IMR-90 (cell line): ENCODE data around the gene DCAF10. TPM values are rescaled to one million over a fixed set of nuclear protein-coding genes. Genes with fewer than 3 reads are reported as not detected.

Experiments used
- ATAC-seq: fragments of 200-7000 bp; cut with Tn5 transposase; 2 replicates; pipeline ENCODE4 v1.9.1; 2020; ENCODE audit warnings: low read depth, mild to moderate bottlenecking, moderate library complexity
- BruUV-seq: library from RNA; stranded (reverse); fragments of 400-500 nt; replicated peaks from 2 replicates; lab custom pipeline; 2021; lab: Mats Ljungman, UMichigan
- CTCF ChIA-PET: fragments of 300-600 bp; formaldehyde crosslinking; extraction: SDS; loops from one replicate; lab custom pipeline; 2021; ENCODE audit warnings: antibody characterized with exemption; lab: Yijun Ruan, JAX
- POLR2A ChIA-PET: fragments of 300-600 bp; sonication (Branson Sonifier 250); formaldehyde crosslinking; loops from one replicate; lab custom pipeline; 2022; ENCODE audit warnings: antibody characterized with exemption; ENCODE audit not compliant: unreplicated experiment; lab: Charles Lee
- DNase-seq: peaks from one replicate; pipeline ENCODE4 v3.0.0; 2013
- H2AFZ ChIP-seq: replicated peaks from 2 replicates; pipeline ENCODE3; 2013; ENCODE audit warnings: low read length, mild to moderate bottlenecking; ENCODE audit not compliant: poor library complexity
- H2AK5ac ChIP-seq: 2 replicates; pipeline ENCODE4 v1.6.1; 2013; ENCODE audit warnings: low read depth, low read length, inconsistent platforms
- H2AK9ac ChIP-seq: replicated peaks from 2 replicates; pipeline ENCODE3; 2013; ENCODE audit warnings: mild to moderate bottlenecking, low read depth, low read length, moderate library complexity; ENCODE audit not compliant: poor library complexity
- H2BK120ac ChIP-seq: 2 replicates; pipeline ENCODE4 v1.6.1; 2013; ENCODE audit warnings: low read depth, low read length, inconsistent platforms
- H2BK15ac ChIP-seq: 3 replicates; pipeline ENCODE4 v1.6.1; 2013; ENCODE audit warnings: low read depth, low read length, inconsistent platforms
- H2BK20ac ChIP-seq: 2 replicates; pipeline ENCODE4 v1.6.1; 2013; ENCODE audit warnings: low read depth, mild to moderate bottlenecking, inconsistent platforms, low read length, moderate library complexity
- H2BK5ac ChIP-seq: 2 replicates; pipeline ENCODE4 v1.6.1; 2013; ENCODE audit warnings: mild to moderate bottlenecking, low read depth, low read length, inconsistent platforms; ENCODE audit not compliant: poor library complexity, severe bottlenecking
- H3K14ac ChIP-seq: replicated peaks from 2 replicates; pipeline ENCODE4 v1.6.1; 2013; ENCODE audit warnings: low read depth, low read length, inconsistent platforms
- H3K18ac ChIP-seq: 2 replicates; pipeline ENCODE4 v1.6.1; 2013; ENCODE audit warnings: low read depth, low read length, control low read depth
- H3K23ac ChIP-seq: 2 replicates; pipeline ENCODE4 v1.6.1; 2013; ENCODE audit warnings: low read depth, low read length, inconsistent platforms
- H3K27ac ChIP-seq: 2 replicates; pipeline ENCODE4 v1.5.1; 2013; ENCODE audit warnings: mild to moderate bottlenecking, control low read depth, low read length; ENCODE audit not compliant: insufficient read depth
- H3K27me3 ChIP-seq: 2 replicates; pipeline ENCODE4 v1.6.1; 2013; ENCODE audit warnings: low read length; ENCODE audit not compliant: control insufficient read depth, insufficient read depth
- H3K36me3 ChIP-seq: 2 replicates; pipeline ENCODE4 v1.6.1; 2013; ENCODE audit warnings: low read length, mixed read lengths; ENCODE audit not compliant: control insufficient read depth, insufficient read depth
- H3K4ac ChIP-seq: 2 replicates; pipeline ENCODE4 v1.6.1; 2013; ENCODE audit warnings: low read depth, low read length, inconsistent platforms
- H3K4me1 ChIP-seq: 2 replicates; pipeline ENCODE4 v1.6.1; 2013; ENCODE audit warnings: low read length, mixed read lengths; ENCODE audit not compliant: control insufficient read depth, insufficient read depth
- H3K4me2 ChIP-seq: 2 replicates; pipeline ENCODE4 v1.6.1; 2013; ENCODE audit warnings: low read depth, mild to moderate bottlenecking, control low read depth, low read length, moderate library complexity
- H3K4me3 ChIP-seq: 2 replicates; pipeline ENCODE4 v1.5.1; 2013; ENCODE audit warnings: low read depth, mild to moderate bottlenecking, control low read depth, low read length, moderate library complexity; ENCODE audit not compliant: insufficient read depth
- H3K56ac ChIP-seq: 2 replicates; pipeline ENCODE4 v1.6.1; 2013; ENCODE audit warnings: low read length, inconsistent platforms; ENCODE audit not compliant: insufficient read depth; ENCODE audit errors: extremely low read depth
- H3K79me1 ChIP-seq, 2 experiments: 2 replicates each; pipeline ENCODE4 v1.6.1; 2013; ENCODE audit warnings: low read length in 2 of 2, inconsistent platforms in 1 of 2, low read depth in 1 of 2
- H3K9ac ChIP-seq: 2 replicates; pipeline ENCODE4 v1.6.1; 2013; ENCODE audit warnings: low read depth, low read length, control low read depth
- H3K9me1 ChIP-seq: 2 replicates; pipeline ENCODE4 v1.6.1; 2013; ENCODE audit warnings: low read length, inconsistent platforms; ENCODE audit not compliant: insufficient read depth
- H3K9me3 ChIP-seq: 2 replicates; pipeline ENCODE4 v1.6.1; 2013; ENCODE audit warnings: low read length; ENCODE audit not compliant: control insufficient read depth, insufficient read depth
- H4K20me1 ChIP-seq: 2 replicates; pipeline ENCODE4 v1.6.1; 2013; ENCODE audit warnings: low read length, inconsistent platforms; ENCODE audit not compliant: insufficient read depth
- H4K5ac ChIP-seq: 2 replicates; pipeline ENCODE4 v1.6.1; 2013; ENCODE audit warnings: mild to moderate bottlenecking, low read depth, low read length, control low read depth
- H4K8ac ChIP-seq, 2 experiments: 2 replicates each; pipeline ENCODE4 v1.6.1; 2013; ENCODE audit warnings: low read depth in 2 of 2, low read length in 2 of 2, control low read depth in 1 of 2, inconsistent platforms in 1 of 2
- H4K91ac ChIP-seq: 2 replicates; pipeline ENCODE4 v1.6.1; 2013; ENCODE audit warnings: low read depth, low read length, inconsistent platforms; ENCODE audit not compliant: insufficient read depth
- BHLHE40 ChIP-seq: fragments of 150-350 bp; IDR thresholded peaks from 2 replicates; pipeline ENCODE4 v1.6.1; 2016; ENCODE audit warnings: mild to moderate bottlenecking, low read depth, low read length
- CEBPB ChIP-seq: IDR thresholded peaks from 2 replicates; pipeline ENCODE4 v1.6.1; 2012; ENCODE audit warnings: low read depth, low read length, improper control_type of control experiment
- CHD1 ChIP-seq: IDR thresholded peaks from 2 replicates; pipeline ENCODE4 v1.6.1; 2012; ENCODE audit warnings: low read depth, low read length, improper control_type of control experiment
- ELK1 ChIP-seq: fragments of 150-350 bp; IDR thresholded peaks from 2 replicates; pipeline ENCODE4 v1.6.1; 2016; ENCODE audit warnings: low read depth, mild to moderate bottlenecking, low read length, moderate library complexity, borderline replicate concordance
- MAZ ChIP-seq: IDR thresholded peaks from 2 replicates; pipeline ENCODE4 v1.6.1; 2012; ENCODE audit warnings: low read depth, mild to moderate bottlenecking, low read length, improper control_type of control experiment, moderate library complexity, borderline replicate concordance
- RAD21 ChIP-seq: IDR thresholded peaks from 2 replicates; pipeline ENCODE4 v1.6.1; 2012; ENCODE audit warnings: low read length, improper control_type of control experiment
- WGBS, 2 experiments: methylation state at CpG; one replicate each; pipeline versions ENCODE4 v1.1.5 to v1.1.7; 2013; ENCODE audit warnings: missing lambda C conversion rate in 2 of 2; ENCODE audit not compliant: insufficient read length in 1 of 2; ENCODE audit errors: extremely low coverage in 2 of 2; 5-methylcytosine and 5-hydroxymethylcytosine counted together
- dilution Hi-C: fragments of 300-500 bp; cut with HindIII; formaldehyde crosslinking; loops from one replicate; pipeline ENCODE4 v1.14.3; 2018; ENCODE audit warnings: low sequenced_read_pairs; ENCODE audit not compliant: unreplicated experiment
- in situ Hi-C: fragments of 300-500 bp; cut with MboI; formaldehyde crosslinking; loops from 3 replicates; pipeline ENCODE4 v1.14.3; 2019; ENCODE audit warnings: low sequenced_read_pairs, inconsistent platforms, mixed read lengths
- intact Hi-C: fragments of 100-400 bp; cut with micrococcal nuclease; formaldehyde crosslinking; loops from 2 replicates; pipeline ENCODE4 v1.10.0; 2022
- polyA plus RNA-seq, 3 experiments: library from polyadenylated mRNA; depleted of rRNA; stranded (reverse); fragments of >200 nt; gene quantifications; 2 replicates each; pipeline ENCODE4 v1.2.3, GENCODE V29; 2012; ENCODE audit warnings: low replicate concordance in 1 of 3
- total RNA-seq: library from RNA; depleted of rRNA; stranded (reverse); fragments of >200 nt; gene quantifications from 2 replicates; pipeline ENCODE4 v1.2.3, GENCODE V29; 2012

DCAF10 gene
- total and polyA plus RNA-seq, 2 of the 4 experiments (the other 2 are of a cell fraction) = 17.1 to 19.4 TPM

DNA sequence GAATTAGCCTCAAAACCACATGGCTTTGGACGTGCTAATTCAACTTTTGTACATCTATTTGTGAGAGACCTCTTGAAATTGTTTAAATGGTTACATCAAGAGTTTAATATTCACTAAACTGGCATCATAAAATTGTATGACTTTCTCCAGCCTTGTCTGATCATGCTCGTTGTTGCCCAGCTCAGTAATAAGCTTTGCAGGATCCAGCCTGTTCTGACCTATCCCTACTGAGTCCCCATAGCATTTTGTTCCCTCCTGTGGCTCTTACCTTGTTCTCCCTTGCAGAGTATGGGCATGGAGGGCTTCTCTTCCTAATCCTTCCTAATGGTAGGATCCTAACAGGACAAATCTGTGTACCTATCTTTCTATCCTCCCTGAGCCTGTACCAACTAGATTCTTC is 22.1 kb upstream of the DCAF10 start:
- Histone ChIP-seq H4K91ac (no peak overlapping the region), H3K23ac (no peak overlapping the region), H3K9me1 (peaks cover 9% of the 10 kb centered on the region), H3K4me3 (no peak overlapping the region), H3K79me1 (peaks cover 28 to 44% of the 10 kb centered on the region in 2 experiments), H2AFZ (no peak overlapping the region), H3K4me1 (peaks cover 8% of the 10 kb centered on the region), H3K27me3 (no peaks in the 10 kb centered on the region), H3K9me3 (no peaks in the 10 kb centered on the region), H3K36me3 (peaks cover 27% of the 10 kb centered on the region), H3K4me2 (no peak overlapping the region), H3K4ac (no peak overlapping the region), H4K5ac (no peak overlapping the region), H3K18ac (no peak overlapping the region), H2BK15ac (no peak overlapping the region), H2AK9ac (no peak overlapping the region), H3K27ac (no peak overlapping the region), H2AK5ac (no peak overlapping the region), H3K56ac (no peak overlapping the region), H2BK120ac (no peak overlapping the region), H2BK5ac (no peak overlapping the region), H3K14ac (no peak overlapping the region), H4K8ac (no peak overlapping the region), H2BK20ac (no peak overlapping the region), H4K20me1 (peaks cover 8% of the 10 kb centered on the region; the same call in 1 of the 2 replicates), H3K9ac (no peak overlapping the region)
- TF ChIP-seq BHLHE40 (no peak), CHD1 (no peak), CEBPB (no peak), ELK1 (no peak), RAD21 (no peak), MAZ (no peak)
- CTCF ChIA-PET = no interaction called here
- no TSS peak for BruUV-seq
- DNase-seq (no peak), ATAC-seq (no peak)
- WGBS, 2 experiments = no CpG with 5 or more reads among the region's 2 CpGs
- in situ Hi-C loops (loop anchor here (10.0 kb wide), 1 partner anchor 294 kb away; the partner anchor contains the start of gene POLR1E), intact Hi-C loops (no loop called here), dilution Hi-C loops (no loop called here)
- POLR2A ChIA-PET = no interaction called here
